ENCODE data around the gene ULK4.
A peak's percentile ranks its signal among the peaks of the same experiment; 100 is the strongest.
"Not testable (repeated sequence)": the region's sequence is repeated elsewhere in the genome, so short reads cannot be mapped to it uniquely, and the experiment has no call there.

The ULK4 gene
- 12.7 to 34.3 reads per million in 2 experiments for total RNA-seq

DNA sequence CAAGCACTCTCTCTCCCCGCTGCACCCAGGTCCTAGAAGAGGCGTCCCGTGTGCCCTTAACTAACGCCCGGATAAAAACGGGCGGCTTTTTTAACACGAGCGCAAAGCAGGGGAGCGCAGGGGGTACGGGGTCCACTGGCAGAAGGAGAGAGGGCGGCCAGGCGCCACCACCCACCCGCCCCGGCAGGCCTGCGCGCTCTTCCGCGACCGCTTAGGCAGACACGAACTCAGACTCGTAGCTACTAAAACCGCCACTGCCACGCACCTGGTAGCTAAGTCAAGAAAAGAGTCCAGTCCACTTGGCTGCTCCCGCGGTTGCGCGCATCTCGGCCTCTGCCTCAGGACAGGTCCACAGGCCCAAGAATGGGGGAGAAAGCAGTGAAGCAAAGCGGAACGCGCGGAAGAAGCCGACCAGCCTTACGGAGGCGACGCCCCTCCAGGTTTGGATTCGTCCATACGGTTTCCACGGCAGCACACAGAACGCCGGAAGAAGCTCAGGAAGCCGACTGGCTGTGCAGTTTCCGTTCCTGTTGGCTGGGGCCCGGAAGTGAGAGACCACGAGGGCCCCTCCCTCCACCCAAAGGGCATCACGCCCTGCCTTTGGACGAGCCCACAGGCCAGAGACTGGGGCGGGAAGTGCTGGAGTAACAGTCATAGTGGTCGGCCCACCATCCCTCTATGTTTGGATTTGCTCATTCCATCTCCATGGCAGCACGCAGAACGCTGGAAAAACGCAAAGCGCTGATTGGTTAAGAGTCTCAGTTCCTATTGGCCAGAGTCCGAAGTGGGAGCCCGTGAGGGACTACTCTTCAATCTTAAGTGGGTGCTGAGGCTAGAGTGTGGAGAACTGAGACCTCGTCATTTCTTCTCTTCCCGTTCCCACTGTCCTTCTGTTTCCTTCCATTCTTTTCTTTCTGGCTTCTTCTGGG lies at the start of gene ULK4:
ULK4 (minus strand) TSS at position 353 of the 929 bp plus-strand sequence. CDS start 7,344 bp downstream, outside the sequence.
- DNase-seq (ENCODE audit: low read depth), result peak; percentile 91

DNA sequence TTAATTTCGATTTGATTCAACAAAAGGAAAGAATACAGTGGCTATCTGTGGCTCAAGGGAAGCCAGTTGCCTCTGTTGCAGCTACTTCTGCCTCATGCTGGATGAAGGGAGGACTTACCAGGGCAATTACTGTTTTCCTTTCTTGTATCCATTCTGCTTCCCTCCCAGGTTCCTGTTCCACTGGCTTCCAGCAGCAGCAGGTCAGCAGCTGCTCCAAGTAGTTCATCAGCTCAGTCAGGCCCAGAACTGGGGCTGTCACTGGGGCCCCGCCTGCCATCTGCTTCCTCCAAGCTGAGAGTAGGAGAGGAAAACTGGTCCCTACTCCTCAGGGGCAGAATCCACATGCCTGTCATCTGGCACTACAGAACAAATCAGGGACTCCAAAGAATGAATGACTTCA lies 48.6 kb upstream of the ULK4 start:
- DNase-seq (ENCODE audit: low read depth), result no peak

DNA sequence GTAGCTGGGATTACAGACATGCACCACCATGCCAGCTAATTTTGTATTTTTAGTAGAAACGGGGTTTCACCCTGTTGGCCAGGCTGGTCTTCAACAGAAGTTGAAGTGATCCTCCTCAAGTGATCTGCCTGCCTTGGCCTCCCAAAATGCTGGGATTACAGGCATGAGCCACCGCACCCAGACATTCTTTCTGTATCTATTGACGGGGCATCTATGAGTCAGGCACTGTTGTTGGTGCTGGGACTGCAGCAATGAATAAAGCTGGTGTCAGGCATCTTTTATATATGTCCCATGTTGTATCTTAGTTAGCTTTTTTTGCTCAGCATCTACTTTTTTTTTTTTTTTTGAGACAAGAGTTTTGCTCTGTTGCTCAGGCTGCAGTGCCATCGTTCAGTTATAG lies 47.6 kb upstream of the ULK4 start:
- DNase-seq (ENCODE audit: low read depth), result no peak

DNA sequence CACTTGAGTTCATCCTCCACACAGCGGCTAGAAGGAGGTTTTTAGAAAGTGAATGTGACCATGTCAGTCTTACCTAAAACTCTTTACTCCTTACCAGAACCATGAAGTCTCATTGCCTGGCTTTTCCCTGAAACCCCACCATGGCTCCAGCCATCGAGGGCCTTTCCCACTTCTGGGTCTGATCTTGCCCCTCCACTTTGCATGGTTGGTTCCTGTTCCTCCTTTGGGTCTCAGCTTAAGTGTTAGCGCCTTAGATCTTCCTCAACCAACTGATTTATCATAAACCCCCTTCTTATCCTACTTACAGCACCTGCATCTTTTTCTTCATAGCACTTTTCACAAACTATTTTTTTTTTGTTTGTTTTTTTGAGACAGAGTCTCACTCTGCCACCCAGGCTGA lies 45.9 kb upstream of the ULK4 start:
- no peak for DNase-seq (ENCODE audit: low read depth)

DNA sequence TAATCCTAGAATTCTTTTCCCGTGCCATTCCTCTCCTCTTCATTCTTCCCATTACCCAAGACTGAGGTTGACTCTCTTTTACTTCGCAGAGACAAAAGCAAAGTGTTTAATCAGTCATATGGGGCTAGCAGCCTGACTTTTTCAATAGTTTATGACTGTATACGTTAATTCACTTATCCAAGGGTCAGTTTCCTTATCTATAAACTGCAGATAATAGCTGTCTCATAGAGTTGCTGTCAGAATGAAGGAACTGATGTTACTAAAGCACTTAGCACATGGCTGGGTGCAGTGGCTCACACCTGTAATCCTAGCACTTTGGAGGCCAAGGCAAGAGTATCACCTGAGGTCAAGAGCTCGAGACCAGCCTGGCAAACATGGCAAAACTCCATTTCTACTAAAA lies 43.5 kb upstream of the ULK4 start:
- DNase-seq (ENCODE audit: low read depth), result no peak

- no peak for DNase-seq (ENCODE audit: low read depth)
Measured at GRCh38 chr3:42002790-42003189, 40.9 kb upstream of the ULK4 start.

DNA sequence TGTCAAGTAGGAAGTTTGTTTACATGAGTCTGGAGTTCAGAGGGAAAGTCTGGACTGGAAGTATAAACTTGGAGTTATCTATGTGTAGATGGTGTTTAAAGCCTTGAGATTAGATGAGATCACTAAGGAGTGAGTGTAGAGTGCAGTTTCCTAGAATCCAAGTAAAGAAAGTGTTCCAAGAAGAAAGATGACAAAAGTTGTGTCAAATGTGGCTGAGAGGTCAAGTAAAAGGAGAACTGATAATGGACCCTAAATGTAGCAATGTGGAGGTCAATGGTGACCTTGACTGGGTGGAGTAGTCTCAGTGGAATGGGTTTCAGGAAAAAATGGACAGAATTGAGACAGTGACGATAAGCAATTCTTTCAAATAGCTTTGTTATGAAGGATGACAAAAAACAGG lies 39.9 kb upstream of the ULK4 start:
- no peak for DNase-seq (ENCODE audit: low read depth)

DNA sequence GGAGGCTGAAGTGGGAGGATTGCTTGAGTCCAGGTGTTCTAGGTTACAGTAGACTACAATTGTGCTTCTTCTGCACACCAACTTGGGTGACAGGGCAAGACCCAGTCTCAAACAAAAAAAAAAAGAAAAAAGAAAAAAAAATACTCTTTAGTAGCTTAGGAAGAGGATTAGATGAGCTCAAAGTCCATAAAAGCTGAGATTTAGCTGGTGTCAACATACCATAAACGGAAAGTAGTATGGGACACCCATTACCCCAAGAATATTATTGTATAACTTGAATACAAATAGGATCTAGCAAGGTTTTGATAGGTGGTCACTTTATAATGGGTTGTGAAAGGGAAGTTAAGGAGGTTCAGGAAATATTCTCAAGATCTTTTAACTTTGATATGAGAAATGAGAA lies 38.0 kb upstream of the ULK4 start:
- no peak for DNase-seq (ENCODE audit: low read depth)

DNA sequence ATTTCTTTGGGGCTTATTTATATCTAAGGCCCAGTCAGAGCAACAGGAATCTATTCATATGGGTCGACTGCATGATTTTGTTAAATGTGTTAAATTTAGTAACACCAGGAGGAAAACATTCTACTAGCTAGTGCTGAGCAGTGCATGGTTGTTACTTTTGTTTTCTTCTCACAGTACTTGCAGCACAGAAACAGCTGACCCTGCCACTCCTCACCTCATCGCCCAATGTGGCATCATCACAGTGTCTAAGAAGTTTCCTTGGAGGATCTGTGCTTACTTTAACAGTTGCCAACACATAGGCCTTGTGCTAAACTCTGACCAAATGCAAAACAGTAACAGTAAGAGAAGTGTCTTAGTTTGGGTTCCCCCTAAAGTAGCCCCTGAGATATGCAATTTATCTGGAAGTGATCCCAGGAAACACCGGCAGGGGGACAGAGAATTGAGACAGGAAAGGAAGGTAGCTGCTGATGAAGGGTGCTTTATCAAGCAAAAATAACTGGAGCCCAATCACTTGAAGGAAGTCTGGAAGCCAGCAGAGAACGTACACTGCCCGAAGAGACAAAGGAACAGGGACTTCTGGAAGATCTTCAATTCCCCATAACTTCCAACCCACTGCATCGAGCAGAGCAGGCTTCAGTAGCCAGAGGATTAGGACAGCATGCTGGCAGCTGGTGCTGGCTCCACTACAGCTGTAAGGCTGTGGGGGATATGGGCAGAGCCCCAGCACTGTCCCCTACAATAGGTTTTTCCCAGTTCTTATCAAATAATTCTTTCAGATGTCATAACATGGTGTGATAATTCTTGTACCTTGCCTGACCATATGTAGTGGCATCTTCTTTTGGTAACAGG lies 36.0 kb upstream of the ULK4 start:
- no peak for DNase-seq (ENCODE audit: low read depth)

DNA sequence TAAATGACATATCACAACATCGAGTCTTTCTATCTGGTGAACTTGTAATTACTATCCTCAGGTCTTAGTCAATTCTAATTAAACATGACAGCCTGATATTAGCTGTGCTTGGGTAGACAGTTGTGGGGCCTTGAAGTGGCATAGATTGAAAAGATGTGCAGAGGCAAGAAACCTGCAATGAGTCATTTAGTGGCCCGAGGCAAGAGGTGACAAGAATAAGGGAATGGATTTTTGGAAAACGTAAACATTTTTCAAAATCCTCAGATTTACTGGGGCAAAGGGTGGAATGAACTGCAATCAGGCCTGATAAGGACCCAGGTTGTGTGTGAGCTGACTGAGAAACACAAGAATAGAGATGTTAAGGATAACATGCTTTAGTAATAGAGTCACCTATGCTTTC lies 29.5 kb upstream of the ULK4 start:
- no peak for DNase-seq (ENCODE audit: low read depth)

DNA sequence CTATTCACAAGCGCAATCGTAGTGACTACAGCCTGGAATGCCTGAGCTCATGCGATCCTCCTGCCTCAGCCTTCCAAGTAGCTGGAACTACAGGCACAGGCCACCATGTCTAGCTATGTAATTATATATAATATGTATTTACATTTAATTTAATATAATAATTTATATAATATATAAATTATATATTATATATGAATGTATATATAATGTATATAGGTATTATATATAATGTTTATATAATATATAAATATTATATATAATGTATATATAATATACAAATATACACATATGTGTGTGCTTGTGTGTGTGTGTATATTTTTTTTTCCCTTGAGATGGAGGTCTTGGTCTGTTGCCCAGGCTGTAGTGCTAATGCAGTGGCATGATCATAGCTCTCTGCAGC lies 27.6 kb upstream of the ULK4 start:
- DNase-seq (ENCODE audit: low read depth), result no peak

- DNase-seq (ENCODE audit: low read depth), result no peak
Measured at GRCh38 chr3:41987627-41988026, 25.7 kb upstream of the ULK4 start.

GRCh38 chr3:41986561-41986960 lies 24.7 kb upstream of the ULK4 start:
- no peak for DNase-seq (ENCODE audit: low read depth)

- no peak for DNase-seq (ENCODE audit: low read depth)
Measured at GRCh38 chr3:41985018-41985417, 23.1 kb upstream of the ULK4 start.

GRCh38 chr3:41983091-41983490 lies 21.2 kb upstream of the ULK4 start:
- not testable (repeated sequence) for DNase-seq (ENCODE audit: low read depth)

GRCh38 chr3:41977401-41977800 lies 15.5 kb upstream of the ULK4 start:
- DNase-seq (ENCODE audit: low read depth), result not testable (repeated sequence)

- no peak for DNase-seq (ENCODE audit: low read depth)
Measured at GRCh38 chr3:41975416-41976103, 13.7 kb upstream of the ULK4 start.

GRCh38 chr3:41974223-41974622 lies 12.3 kb upstream of the ULK4 start:
- no peak for DNase-seq (ENCODE audit: low read depth)

- no peak for DNase-seq (ENCODE audit: low read depth)
Measured at GRCh38 chr3:41972802-41973201, 10.9 kb upstream of the ULK4 start.

DNA sequence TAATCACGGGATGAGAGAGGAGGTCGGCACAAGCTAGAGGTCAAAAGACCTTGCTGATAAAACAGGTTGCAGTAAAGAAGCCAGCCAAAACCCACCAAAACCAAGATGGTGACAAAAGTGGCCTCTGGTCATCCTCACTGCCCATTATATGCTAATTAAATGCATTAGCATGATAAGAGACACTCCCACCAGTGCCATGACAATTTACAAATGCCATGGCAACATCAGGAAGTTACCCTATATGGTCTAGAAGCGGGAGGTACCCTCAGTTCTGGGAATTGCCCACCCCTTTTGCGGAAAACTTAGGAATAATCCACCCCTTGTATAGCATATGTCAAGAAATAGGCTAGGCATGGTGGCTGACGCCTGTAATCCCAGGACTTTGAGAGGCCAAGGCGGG lies 4.3 kb upstream of the ULK4 start:
- no peak for DNase-seq (ENCODE audit: low read depth)

DNA sequence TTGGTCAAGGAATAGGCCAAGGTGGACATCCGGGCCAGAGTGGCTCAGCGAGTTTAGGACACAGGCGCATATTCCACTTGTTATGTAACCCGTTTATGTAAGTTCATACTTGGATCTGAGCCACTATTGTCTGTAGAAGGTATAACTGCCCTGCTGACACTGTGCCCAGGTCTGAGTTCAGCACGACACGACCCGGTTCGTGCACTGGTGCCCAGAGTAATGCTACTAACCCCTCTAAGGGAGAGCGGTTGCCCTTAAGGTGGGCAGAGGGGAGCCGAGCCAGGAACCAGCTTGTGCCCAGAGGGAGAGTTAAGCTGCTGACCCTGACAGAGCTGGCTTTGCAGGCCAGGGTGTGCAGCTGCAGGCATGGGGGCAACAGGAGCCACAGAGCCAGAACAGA lies 1.9 kb upstream of the ULK4 start:
- no peak for DNase-seq (ENCODE audit: low read depth)
